ENCODE measurements around the gene SPHK1. TPM values are rescaled to one million over a fixed set of nuclear protein-coding genes. Genes with fewer than 3 reads are reported as not detected.

Gene SPHK1
- total RNA-seq, 2 experiments from 2014 or later: 3.4 to 3.9 TPM

DNA sequence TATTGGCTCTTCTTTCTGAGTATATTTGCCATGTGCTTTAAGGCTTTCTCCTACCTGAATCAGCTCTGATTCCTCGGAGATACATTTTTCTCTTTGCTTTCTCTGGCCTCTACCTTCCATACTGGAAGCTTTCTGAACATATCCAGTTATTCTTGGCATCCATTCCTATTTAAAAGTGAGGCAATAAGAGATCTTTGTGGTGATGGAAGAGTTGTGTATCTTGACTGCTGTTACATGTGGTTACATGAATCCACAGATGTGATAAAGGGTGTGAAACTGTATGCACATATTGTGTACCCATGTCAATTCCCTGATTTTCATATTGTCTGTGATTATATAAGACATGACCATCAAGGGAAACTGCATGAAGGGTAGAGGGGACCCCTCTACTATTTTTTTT lies 44.1 kb downstream of the SPHK1 start:
- H3K4me1 Mint-ChIP-seq: peaks cover 4% of the 10 kb centered on the region
- no peaks in the 10 kb centered on the region for H3K9me3 Mint-ChIP-seq
- H3K36me3 Mint-ChIP-seq: peaks cover 6% of the 10 kb centered on the region
- DNase-seq (no peak), ATAC-seq (ENCODE audit: low read depth) (no peak)
- no peak overlapping the region for H3K27ac Mint-ChIP-seq
- H3K27me3 Mint-ChIP-seq: no peaks in the 10 kb centered on the region
- POLR2A ChIA-PET: interaction anchor here (0.7 kb wide), 1 partner anchor 30 kb away, joined by 3 read pairs; no protein-coding TSS in a partner anchor
- no peak overlapping the region for H3K4me3 Mint-ChIP-seq

DNA sequence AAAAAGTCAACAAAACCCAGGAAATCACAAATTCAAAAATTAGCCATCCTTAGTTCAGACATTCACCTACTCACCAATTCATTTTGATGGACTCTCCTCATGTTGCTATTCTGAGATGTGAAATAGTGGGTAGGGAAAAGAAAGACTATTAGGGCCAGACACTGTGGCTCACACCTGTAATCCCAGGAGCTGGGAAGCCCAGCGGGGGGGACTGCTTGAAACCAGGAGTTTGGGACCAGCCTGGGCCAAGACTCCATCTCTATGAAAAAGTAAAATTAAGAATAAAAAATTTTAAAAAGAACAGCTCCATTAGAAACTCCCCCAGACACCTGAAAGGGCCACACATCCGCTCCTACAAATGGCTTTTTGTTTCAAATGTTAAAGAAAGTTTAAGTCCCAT lies 47.1 kb downstream of the SPHK1 start:
- Mint-ChIP-seq H3K9me3 (no peaks in the 10 kb centered on the region), H3K27me3 (no peaks in the 10 kb centered on the region), H3K4me1 (peaks cover 5% of the 10 kb centered on the region), H3K4me3 (no peak overlapping the region), H3K27ac (no peak overlapping the region), H3K36me3 (peaks cover 6% of the 10 kb centered on the region)
- no peak for ATAC-seq (ENCODE audit: low read depth)
- no peak for DNase-seq
- POLR2A ChIA-PET: no interaction called here

DNA sequence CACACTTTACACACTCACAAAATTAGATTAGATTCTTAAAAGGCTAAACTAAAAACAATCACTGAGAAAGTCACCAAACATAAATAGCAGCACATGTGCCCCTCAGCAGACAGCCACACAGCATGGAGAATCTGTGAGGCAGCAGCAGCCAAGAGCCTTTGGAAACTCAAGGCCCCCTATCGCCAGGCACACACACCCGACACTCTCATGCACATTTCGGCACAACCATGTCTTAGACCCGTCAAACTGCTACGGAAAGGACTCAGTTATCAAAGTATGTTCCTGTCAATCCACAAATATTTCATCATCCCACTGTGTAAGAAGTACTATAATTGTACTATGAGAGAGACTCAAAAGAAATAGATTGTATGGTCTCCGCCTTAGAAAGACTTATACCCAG lies 47.6 kb downstream of the SPHK1 start:
- POLR2A ChIA-PET: no interaction called here
- Mint-ChIP-seq H3K4me1 (peaks cover 5% of the 10 kb centered on the region), H3K27me3 (no peaks in the 10 kb centered on the region), H3K9me3 (no peaks in the 10 kb centered on the region), H3K4me3 (no peak overlapping the region), H3K36me3 (peaks cover 6% of the 10 kb centered on the region), H3K27ac (no peak overlapping the region)
- ATAC-seq (ENCODE audit: low read depth) (no peak), DNase-seq (no peak)

DNA sequence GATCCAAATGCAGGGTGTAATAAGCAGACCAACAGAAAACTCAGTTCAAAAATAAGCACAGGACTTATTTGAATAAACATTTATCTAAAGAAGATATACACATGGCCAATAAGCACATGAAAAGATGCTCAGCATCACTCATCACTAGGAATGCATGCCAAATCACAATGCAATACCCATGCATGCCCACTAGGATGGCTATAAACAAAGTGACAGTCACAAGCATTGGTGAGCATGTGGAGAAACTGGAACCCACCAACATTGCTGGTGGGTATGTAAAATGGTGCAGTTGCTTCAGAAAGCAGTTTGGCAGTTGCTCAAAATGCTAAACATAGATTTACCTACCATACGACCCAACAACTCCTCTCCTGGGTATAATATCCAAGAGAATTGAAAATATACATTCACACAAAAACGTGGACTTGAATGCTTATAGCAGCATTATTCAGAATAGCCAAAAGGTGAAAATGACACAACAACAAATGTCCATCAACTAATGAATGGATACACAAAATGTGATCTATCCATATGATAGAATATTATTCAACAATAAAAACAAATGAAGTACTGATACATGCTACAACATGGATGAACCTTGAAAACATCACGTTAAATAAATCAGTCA lies 48.4 kb downstream of the SPHK1 start:
- POLR2A ChIA-PET: no interaction called here
- no peak for ATAC-seq (ENCODE audit: low read depth)

DNA sequence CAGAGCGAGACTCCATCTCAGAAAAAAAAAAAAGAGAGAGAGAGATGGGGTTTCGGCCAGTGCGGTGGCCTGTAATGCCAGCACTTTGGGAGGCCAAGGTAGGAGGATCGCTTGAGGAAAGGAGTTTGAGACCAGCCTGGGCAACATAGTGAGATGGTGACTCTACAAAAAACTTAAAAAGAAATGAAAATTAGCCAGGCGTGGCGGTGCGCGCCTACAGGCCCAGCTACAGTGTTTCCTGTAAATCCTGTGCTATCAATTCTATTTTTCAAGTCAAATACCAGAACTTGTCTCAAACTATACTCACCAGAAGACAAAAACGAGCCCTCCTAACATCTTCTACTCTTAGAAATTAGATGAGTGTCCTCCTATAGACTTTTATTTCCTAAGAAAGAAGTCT lies 49.3 kb downstream of the SPHK1 start:
- Mint-ChIP-seq H3K27me3 (no peaks in the 10 kb centered on the region), H3K4me1 (peaks cover 4% of the 10 kb centered on the region), H3K9me3 (no peaks in the 10 kb centered on the region), H3K27ac (no peak overlapping the region), H3K36me3 (peaks cover 4% of the 10 kb centered on the region), H3K4me3 (no peak overlapping the region)
- DNase-seq (no peak), ATAC-seq (ENCODE audit: low read depth) (no peak)
- POLR2A ChIA-PET: no interaction called here

More for the DNA sequence above, 48.4 kb downstream of the SPHK1 start:
- H3K27ac Mint-ChIP-seq: no peak overlapping the region
- H3K4me3 Mint-ChIP-seq: no peak overlapping the region
- DNase-seq: no peak
- no peaks in the 10 kb centered on the region for H3K27me3 Mint-ChIP-seq
- H3K9me3 Mint-ChIP-seq: no peaks in the 10 kb centered on the region
- peaks cover 6% of the 10 kb centered on the region for H3K36me3 Mint-ChIP-seq
- peaks cover 5% of the 10 kb centered on the region for H3K4me1 Mint-ChIP-seq

DNA sequence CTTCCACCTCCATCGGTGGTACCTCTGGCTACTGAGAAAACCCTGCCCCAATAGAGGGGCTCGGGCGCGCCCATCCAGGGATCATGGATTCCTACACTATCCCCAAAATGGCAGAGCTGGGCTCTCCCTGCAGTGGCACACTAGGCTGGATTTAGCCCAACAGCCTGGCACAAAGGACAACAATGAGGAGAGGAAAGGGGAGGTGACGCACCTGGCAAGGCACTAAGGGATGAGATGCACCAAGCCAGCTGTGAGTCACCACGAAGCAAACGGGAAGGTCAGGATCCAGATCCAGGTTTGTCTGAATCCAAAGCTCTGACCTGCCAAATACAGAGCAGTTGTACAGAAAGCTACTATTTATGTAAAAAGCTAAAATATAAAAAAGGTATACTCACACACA lies 50.5 kb downstream of the SPHK1 start:
- H3K9me3 Mint-ChIP-seq: no peaks in the 10 kb centered on the region
- ATAC-seq (ENCODE audit: low read depth) (no peak), DNase-seq (no peak)
- peaks cover 7% of the 10 kb centered on the region for H3K4me1 Mint-ChIP-seq
- H3K4me3 Mint-ChIP-seq: no peak overlapping the region
- no peak overlapping the region for H3K27ac Mint-ChIP-seq
- POLR2A ChIA-PET: no interaction called here
- H3K36me3 Mint-ChIP-seq: peaks cover 4% of the 10 kb centered on the region
- H3K27me3 Mint-ChIP-seq: no peaks in the 10 kb centered on the region

DNA sequence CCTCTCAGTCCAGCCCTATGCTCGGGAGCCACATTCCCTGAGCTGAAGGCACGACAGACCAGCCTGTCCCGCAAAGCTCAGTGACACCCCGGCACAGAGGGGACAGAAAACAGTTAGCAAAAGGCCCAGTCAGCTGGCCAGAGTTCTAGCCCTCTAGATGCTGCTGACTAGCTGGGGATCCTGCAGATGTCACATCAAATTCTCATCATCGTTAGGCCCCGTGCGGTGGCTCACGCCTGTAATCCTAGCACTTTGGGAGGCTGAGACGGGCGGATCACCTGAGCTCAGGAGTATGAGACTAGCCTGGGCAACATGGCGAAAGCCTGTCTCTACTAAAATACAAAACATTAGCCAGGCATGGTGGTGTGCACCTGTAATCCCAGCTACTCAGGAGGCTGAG lies 51.3 kb downstream of the SPHK1 start:
- Mint-ChIP-seq H3K27ac (no peak overlapping the region), H3K4me1 (peaks cover 7% of the 10 kb centered on the region), H3K9me3 (no peaks in the 10 kb centered on the region), H3K36me3 (peaks cover 1% of the 10 kb centered on the region), H3K27me3 (no peaks in the 10 kb centered on the region), H3K4me3 (no peak overlapping the region)
- POLR2A ChIA-PET: no interaction called here
- ATAC-seq (ENCODE audit: low read depth) (no peak), DNase-seq (no peak)

Other genes with a start within 250 kb of the SPHK1 start
- 1 to 10 TPM; 5.4 to 5.8 TPM for gene FOXJ1, start 243.4 kb upstream of the SPHK1 start, total RNA-seq
- 100 to 1,000 TPM; 103 to 110 TPM for gene RNF157, start 144.1 kb upstream of the SPHK1 start, total RNA-seq
- 100 to 1,000 TPM; 344 to 375 TPM for gene UBALD2, start 119.3 kb upstream of the SPHK1 start, total RNA-seq
- 1 to 10 TPM; 3.7 to 4.7 TPM for gene QRICH2, start 76.3 kb upstream of the SPHK1 start, total RNA-seq
- 10 to 100 TPM; 61.6 to 66.1 TPM for gene PRPSAP1, start 30.7 kb upstream of the SPHK1 start, total RNA-seq
- 10 to 100 TPM; 31.3 to 31.4 TPM for gene UBE2O, start 68.5 kb downstream of the SPHK1 start, total RNA-seq
- not detected for gene AANAT, start 83.0 kb downstream of the SPHK1 start, total RNA-seq
- 10 to 100 TPM; 65.1 to 67.2 TPM for gene RHBDF2, start 116.8 kb downstream of the SPHK1 start, total RNA-seq
- gene CYGB, start 153.1 kb downstream of the SPHK1 start, total RNA-seq: under 1 TPM in 1 of 2 experiments, not detected in 1; 0.37 TPM
- 1 to 10 TPM in 1 of 2 experiments, under 1 TPM in 1; 0.78 to 1.1 TPM for gene PRCD, start 155.4 kb downstream of the SPHK1 start, total RNA-seq
- 1 to 10 TPM; 3.4 to 3.9 TPM for gene ST6GALNAC2, start 201.3 kb downstream of the SPHK1 start, total RNA-seq